Calu3 (cell line): Measurements from ENCODE around the gene SEC31A. TPM values are rescaled to one million over a fixed set of nuclear protein-coding genes. Genes with fewer than 3 reads are reported as not detected.

Experiments used
- BruUV-seq: library from RNA; stranded (reverse); fragments of 400-500 nt; replicated peaks from 2 replicates; lab custom pipeline; 2021; lab: Mats Ljungman, UMichigan
- CTCF ChIA-PET: fragments of 300-600 bp; sonication (Branson Sonifier 250); formaldehyde crosslinking; loops from one replicate; lab custom pipeline; 2022; ENCODE audit warnings: antibody characterized with exemption; lab: Charles Lee
- DNase-seq: peaks from one replicate; pipeline ENCODE4 v3.0.0; 2022
- H3K27ac Mint-ChIP-seq: one replicate; pipeline ENCODE4 v1.8.0; 2022; ENCODE audit warnings: mixed read lengths; ENCODE audit not compliant: unreplicated experiment
- H3K27me3 Mint-ChIP-seq: one replicate; pipeline ENCODE4 v1.8.0; 2022; ENCODE audit warnings: mixed read lengths; ENCODE audit not compliant: unreplicated experiment
- H3K36me3 Mint-ChIP-seq: one replicate; pipeline ENCODE4 v1.8.0; 2022; ENCODE audit warnings: mild to moderate bottlenecking, moderate library complexity, mixed read lengths; ENCODE audit not compliant: insufficient read depth, unreplicated experiment
- H3K4me1 Mint-ChIP-seq: one replicate; pipeline ENCODE4 v1.8.0; 2022; ENCODE audit warnings: mild to moderate bottlenecking, low read depth, mixed read lengths; ENCODE audit not compliant: unreplicated experiment
- H3K4me3 Mint-ChIP-seq: one replicate; pipeline ENCODE4 v1.8.0; 2022; ENCODE audit warnings: mild to moderate bottlenecking, low read depth, moderate library complexity, mixed read lengths; ENCODE audit not compliant: unreplicated experiment
- H3K9me3 Mint-ChIP-seq: one replicate; pipeline ENCODE4 v1.8.0; 2022; ENCODE audit warnings: low read depth, mixed read lengths; ENCODE audit not compliant: unreplicated experiment
- CTCF ChIP-seq: fragments of 200-600 bp; IDR thresholded peaks from one replicate; pipeline ENCODE4 v1.8.0; 2022; ENCODE audit warnings: antibody characterized with exemption; ENCODE audit not compliant: unreplicated experiment
- intact Hi-C: fragments of 100-400 bp; cut with micrococcal nuclease; formaldehyde crosslinking; loops from one replicate; pipeline ENCODE4 v1.10.0; 2022; ENCODE audit not compliant: unreplicated experiment
- total RNA-seq: library from RNA; stranded (reverse); gene quantifications from 2 replicates; pipeline ENCODE4 v1.2.3, GENCODE V29; 2022

Gene SEC31A
- total RNA-seq, 1 experiment from 2014 or later = 108 TPM

DNA sequence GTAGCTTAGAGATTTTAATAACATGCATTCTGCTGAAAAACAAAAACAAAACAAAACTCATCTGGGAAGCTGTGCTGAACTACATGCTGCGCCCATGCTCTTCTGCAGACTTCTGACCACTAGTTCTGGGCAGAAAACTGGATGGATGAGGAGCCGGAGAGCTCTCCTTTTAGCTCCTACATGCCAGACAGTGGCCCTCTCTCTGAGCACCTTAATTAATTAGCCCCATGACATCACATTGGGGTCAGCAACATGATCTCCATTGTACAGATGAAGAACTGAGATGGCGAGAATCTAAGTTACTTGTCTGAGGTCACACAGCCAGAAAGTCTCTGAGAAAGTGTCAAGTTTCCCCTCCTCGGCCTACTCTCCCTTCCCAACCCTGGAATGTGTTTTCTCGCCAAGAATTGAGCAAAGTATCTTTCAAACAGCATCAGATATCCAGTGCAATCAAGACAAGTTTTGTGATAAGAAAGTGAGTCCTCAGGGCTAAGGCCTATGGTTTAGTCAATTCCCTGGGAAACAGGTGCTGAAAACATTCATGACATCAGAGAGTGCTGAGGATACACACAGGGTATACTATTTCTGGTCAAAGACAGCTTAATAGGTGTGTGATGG lies 113.9 kb downstream of the SEC31A start:
- Mint-ChIP-seq H3K27me3 (no peaks in the 10 kb centered on the region), H3K36me3 (peaks cover 7% of the 10 kb centered on the region), H3K4me3 (no peak overlapping the region), H3K9me3 (no peaks in the 10 kb centered on the region), H3K27ac (no peak overlapping the region), H3K4me1 (peaks cover 29% of the 10 kb centered on the region)
- intact Hi-C loops = no loop called here
- no peak for DNase-seq
- CTCF ChIA-PET = no interaction called here
- TF ChIP-seq CTCF = no peak
- BruUV-seq = no TSS peak

GRCh38 chr4:82775243-82775642 lies 115.7 kb downstream of the SEC31A start:
- Mint-ChIP-seq H3K4me3 (no peak overlapping the region), H3K27me3 (no peaks in the 10 kb centered on the region), H3K4me1 (peaks cover 12% of the 10 kb centered on the region), H3K36me3 (no peaks in the 10 kb centered on the region), H3K9me3 (no peaks in the 10 kb centered on the region), H3K27ac (no peak overlapping the region)
- no TSS peak for BruUV-seq
- no peak for TF ChIP-seq CTCF
- intact Hi-C loops = no loop called here
- no peak for DNase-seq
- CTCF ChIA-PET = no interaction called here

DNA sequence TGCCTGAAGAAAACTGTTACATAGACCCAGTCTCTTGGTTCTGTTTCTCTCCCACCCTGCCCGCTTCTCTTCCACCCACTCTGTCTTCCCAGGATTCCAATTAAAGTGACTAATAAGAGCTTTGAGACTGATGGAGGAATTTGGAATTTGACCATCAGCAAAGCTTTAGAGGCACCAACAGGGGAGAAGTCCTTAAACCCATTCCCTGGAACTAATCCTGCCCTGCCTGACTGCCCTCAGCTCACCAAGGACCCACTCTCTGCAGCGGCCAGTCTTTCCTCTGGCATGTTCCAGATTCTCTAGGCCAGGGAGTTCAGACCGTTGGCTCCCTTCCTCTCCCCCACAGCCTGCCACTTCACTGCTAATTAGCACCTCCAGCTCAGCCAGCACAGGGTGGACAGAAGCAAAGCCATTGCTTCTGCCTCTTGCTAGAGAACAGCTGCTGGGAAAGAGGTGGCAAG lies 116.2 kb downstream of the SEC31A start:
- H3K27ac Mint-ChIP-seq = no peak overlapping the region
- CTCF ChIA-PET = no interaction called here
- DNase-seq = no peak
- no peaks in the 10 kb centered on the region for H3K9me3 Mint-ChIP-seq
- no peaks in the 10 kb centered on the region for H3K36me3 Mint-ChIP-seq
- peaks cover 7% of the 10 kb centered on the region for H3K4me1 Mint-ChIP-seq
- intact Hi-C loops = no loop called here
- H3K4me3 Mint-ChIP-seq = no peak overlapping the region
- no peak for TF ChIP-seq CTCF
- H3K27me3 Mint-ChIP-seq = no peaks in the 10 kb centered on the region
- no TSS peak for BruUV-seq

- Mint-ChIP-seq H3K27ac (no peak overlapping the region), H3K4me3 (no peak overlapping the region), H3K4me1 (no peaks in the 10 kb centered on the region), H3K27me3 (no peaks in the 10 kb centered on the region), H3K9me3 (no peaks in the 10 kb centered on the region), H3K36me3 (no peaks in the 10 kb centered on the region)
- CTCF ChIA-PET = no interaction called here
- DNase-seq = no peak
- intact Hi-C loops = no loop called here
- no peak for TF ChIP-seq CTCF
- BruUV-seq = no TSS peak
Observed at GRCh38 chr4:82773057-82773456, 117.9 kb downstream of the SEC31A start.
